Mammary epithelial cell (primary cell): ENCODE data around the gene TARBP2.

Experiments used
- EZH2 ChIP-seq: IDR thresholded peaks from 2 replicates; pipeline ENCODE4 v1.6.1; 2012; ENCODE audit warnings: low read length, inconsistent platforms, borderline replicate concordance
- TF ChIP-seq, protein P1 (sequence below), 2 donors: IDR thresholded peaks in 1 of 2; conservative IDR thresholded peaks in 1 of 2; 2 replicates each; pipeline ENCODE4 v1.5.1; 2011 to 2012; ENCODE audit warnings: inconsistent platforms in 2 of 2, low read length in 2 of 2, mild to moderate bottlenecking in 2 of 2, control low read depth in 1 of 2, low read depth in 1 of 2; ENCODE audit not compliant: insufficient read depth in 1 of 2; ENCODE audit errors: extremely low read depth in 1 of 2

DNA sequence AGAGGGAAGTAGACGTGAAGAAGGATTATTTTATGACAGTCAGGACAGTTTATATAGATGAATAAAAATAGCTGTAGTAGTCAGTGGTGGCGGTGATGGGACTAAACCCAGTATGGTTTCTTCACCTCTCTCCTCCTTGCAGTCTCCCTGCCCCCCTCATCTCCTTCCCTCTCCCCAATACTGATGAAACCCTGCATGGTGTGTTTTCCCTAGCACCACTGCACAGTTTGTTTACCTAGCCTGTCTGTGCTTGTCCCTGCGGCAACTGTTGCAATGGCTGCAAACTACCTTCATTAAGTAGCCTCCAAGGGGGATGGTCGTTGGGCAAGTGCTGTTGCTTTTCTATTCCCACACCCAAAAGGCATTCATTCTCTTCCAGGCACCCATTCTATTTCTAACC lies 34.4 kb upstream of the TARBP2 start:
- TF ChIP-seq, protein P1, sequence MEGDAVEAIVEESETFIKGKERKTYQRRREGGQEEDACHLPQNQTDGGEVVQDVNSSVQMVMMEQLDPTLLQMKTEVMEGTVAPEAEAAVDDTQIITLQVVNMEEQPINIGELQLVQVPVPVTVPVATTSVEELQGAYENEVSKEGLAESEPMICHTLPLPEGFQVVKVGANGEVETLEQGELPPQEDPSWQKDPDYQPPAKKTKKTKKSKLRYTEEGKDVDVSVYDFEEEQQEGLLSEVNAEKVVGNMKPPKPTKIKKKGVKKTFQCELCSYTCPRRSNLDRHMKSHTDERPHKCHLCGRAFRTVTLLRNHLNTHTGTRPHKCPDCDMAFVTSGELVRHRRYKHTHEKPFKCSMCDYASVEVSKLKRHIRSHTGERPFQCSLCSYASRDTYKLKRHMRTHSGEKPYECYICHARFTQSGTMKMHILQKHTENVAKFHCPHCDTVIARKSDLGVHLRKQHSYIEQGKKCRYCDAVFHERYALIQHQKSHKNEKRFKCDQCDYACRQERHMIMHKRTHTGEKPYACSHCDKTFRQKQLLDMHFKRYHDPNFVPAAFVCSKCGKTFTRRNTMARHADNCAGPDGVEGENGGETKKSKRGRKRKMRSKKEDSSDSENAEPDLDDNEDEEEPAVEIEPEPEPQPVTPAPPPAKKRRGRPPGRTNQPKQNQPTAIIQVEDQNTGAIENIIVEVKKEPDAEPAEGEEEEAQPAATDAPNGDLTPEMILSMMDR (conservative IDR thresholded peaks at IDR 0.05 in 1 of 2, IDR thresholded peaks at IDR 0.05 in 1 of 2; ENCODE audit: extremely low read depth in 1 of 2, insufficient read depth in 1 of 2, low read depth in 1 of 2, low read length in 2 of 2): no peak
- TF ChIP-seq EZH2: no peak
